Esophagus squamous epithelium (tissue), 5 donors: ENCODE data around the gene GRB14. TPM values are rescaled to one million over a fixed set of nuclear protein-coding genes. Genes with fewer than 3 reads are reported as not detected.

Experiments used
- DNase-seq: peaks from one replicate; lab custom pipeline; 2025; lab: John Stamatoyannopoulos, UW
- H3K27ac ChIP-seq, 4 donors: fragments of 200-600 bp; sonication (generic); one replicate each; pipeline ENCODE4 v1.5.1; 2016 to 2019; ENCODE audit warnings: mild to moderate bottlenecking in 1 of 4
- H3K27me3 ChIP-seq, 4 donors: fragments of 200-600 bp; sonication (generic); 1 replicate in 3 of 4; 2 replicates in 1 of 4; pipeline versions ENCODE4 v1.5.1 to v1.6.0; 2017 to 2021; ENCODE audit warnings: antibody characterized with exemption in 1 of 4
- H3K36me3 ChIP-seq, 3 donors: fragments of 200-600 bp; sonication (generic); one replicate each; pipeline ENCODE4 v1.5.1; 2016 to 2019
- H3K4me1 ChIP-seq, 3 donors: fragments of 200-600 bp; sonication (generic); one replicate each; pipeline ENCODE4 v1.5.1; 2017 to 2019
- H3K4me3 ChIP-seq, 4 donors: fragments of 200-600 bp; sonication (generic); 1 replicate in 3 of 4; 2 replicates in 1 of 4; pipeline ENCODE4 v1.5.1; 2016 to 2019; ENCODE audit warnings: mild to moderate bottlenecking in 2 of 4, moderate library complexity in 1 of 4
- H3K9me3 ChIP-seq, 3 donors: fragments of 200-600 bp; sonication (generic); one replicate each; pipeline ENCODE4 v1.5.1; 2016 to 2019
- POLR2A ChIP-seq, 4 donors: fragments of 450-650 bp; IDR thresholded peaks; one replicate each; pipeline ENCODE4 v1.6.1; 2017; ENCODE audit warnings: antibody characterized with exemption in 4 of 4, mild to moderate bottlenecking in 4 of 4, moderate library complexity in 3 of 4
- WGBS, 2 donors: methylation state at CpG; one replicate each; pipeline ENCODE4 v1.1.5; 2018; 5-methylcytosine and 5-hydroxymethylcytosine counted together
- intact Hi-C: fragments of 100-400 bp; cut with DNase I; formaldehyde crosslinking; loops from one replicate; pipeline ENCODE4 v1.15.0; 2022
- total RNA-seq, 4 donors: library from RNA; depleted of rRNA; stranded (reverse); fragments of >200 nt; gene quantifications; one replicate each; pipeline ENCODE4 v1.1.0, GENCODE V29; 2016
- TF ChIP-seq, protein P1 (sequence below), 6 experiments: fragments of 450-650 bp in 4 of 6; fragments of 200-600 bp in 2 of 6; sonication (generic) in 2 of 6; IDR thresholded peaks; one replicate each; pipeline ENCODE4 v1.5.1; 2016 to 2019; ENCODE audit warnings: antibody characterized with exemption in 6 of 6, mild to moderate bottlenecking in 4 of 6, moderate library complexity in 4 of 6
- donor health status: DM: yes; HTN: yes; CAD: no.

GRB14 gene
- total RNA-seq, 4 donors from 2014 or later: 0.31 to 2.5 (median 1.2) TPM; not detected in 1

DNA sequence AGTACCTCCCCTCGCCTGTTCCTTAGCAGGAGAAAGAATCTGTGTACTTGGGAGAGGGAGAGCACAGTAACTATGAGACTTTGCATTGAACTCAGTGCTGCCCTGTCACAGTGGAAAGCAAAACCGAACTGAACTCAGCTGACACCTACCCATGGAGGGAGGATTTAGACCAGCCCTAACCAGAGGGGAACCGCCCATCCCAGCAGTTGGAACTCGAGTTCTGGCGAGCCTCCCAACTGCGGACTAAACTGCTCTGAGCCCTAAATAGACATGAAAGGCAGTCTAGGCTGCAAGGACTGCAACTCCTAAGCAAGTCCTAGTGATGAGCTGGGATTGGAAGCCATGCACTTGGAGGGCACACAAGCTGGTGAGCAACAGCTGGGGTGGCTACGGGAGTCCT, 110.4 kb downstream of the GRB14 start:
- Histone ChIP-seq H3K27me3 (no peaks in the 10 kb centered on the region), H3K27ac (peak overlapping the region; percentile 34 to 85 (median 77)), H3K36me3 (no peaks in the 10 kb centered on the region), H3K4me3 (no peak overlapping the region), H3K4me1 (peaks cover 4 to 60% (median 12%) of the 10 kb centered on the region in 3 donors), H3K9me3 (no peaks in the 10 kb centered on the region)
- no peak for TF ChIP-seq POLR2A (IDR thresholded peaks at IDR 0.05)
- TF ChIP-seq, protein P1, sequence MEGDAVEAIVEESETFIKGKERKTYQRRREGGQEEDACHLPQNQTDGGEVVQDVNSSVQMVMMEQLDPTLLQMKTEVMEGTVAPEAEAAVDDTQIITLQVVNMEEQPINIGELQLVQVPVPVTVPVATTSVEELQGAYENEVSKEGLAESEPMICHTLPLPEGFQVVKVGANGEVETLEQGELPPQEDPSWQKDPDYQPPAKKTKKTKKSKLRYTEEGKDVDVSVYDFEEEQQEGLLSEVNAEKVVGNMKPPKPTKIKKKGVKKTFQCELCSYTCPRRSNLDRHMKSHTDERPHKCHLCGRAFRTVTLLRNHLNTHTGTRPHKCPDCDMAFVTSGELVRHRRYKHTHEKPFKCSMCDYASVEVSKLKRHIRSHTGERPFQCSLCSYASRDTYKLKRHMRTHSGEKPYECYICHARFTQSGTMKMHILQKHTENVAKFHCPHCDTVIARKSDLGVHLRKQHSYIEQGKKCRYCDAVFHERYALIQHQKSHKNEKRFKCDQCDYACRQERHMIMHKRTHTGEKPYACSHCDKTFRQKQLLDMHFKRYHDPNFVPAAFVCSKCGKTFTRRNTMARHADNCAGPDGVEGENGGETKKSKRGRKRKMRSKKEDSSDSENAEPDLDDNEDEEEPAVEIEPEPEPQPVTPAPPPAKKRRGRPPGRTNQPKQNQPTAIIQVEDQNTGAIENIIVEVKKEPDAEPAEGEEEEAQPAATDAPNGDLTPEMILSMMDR (IDR thresholded peaks at IDR 0.05): no peak
- 41 to 43% methylated on average over 1 to 7 of the region's 7 CpGs for WGBS, 2 donors
- intact Hi-C loops: no loop called here
- DNase-seq: no peak

- Histone ChIP-seq H3K36me3 (no peaks in the 10 kb centered on the region), H3K27ac (no peak overlapping the region), H3K4me1 (peaks cover 4 to 47% (median 12%) of the 10 kb centered on the region in 3 donors), H3K27me3 (no peaks in the 10 kb centered on the region), H3K4me3 (no peak overlapping the region), H3K9me3 (no peaks in the 10 kb centered on the region)
- WGBS, 2 donors: 54 to 57% methylated on average over 4 of the region's 4 CpGs
- intact Hi-C loops: no loop called here
- DNase-seq: no peak
- TF ChIP-seq POLR2A (IDR thresholded peaks at IDR 0.05): no peak
- TF ChIP-seq, protein P1 (IDR thresholded peaks at IDR 0.05): no peak
Measured at GRCh38 chr2:164509137-164509877, 112.0 kb downstream of the GRB14 start.

- Histone ChIP-seq H3K27ac (no peak overlapping the region), H3K36me3 (no peaks in the 10 kb centered on the region), H3K4me1 (peaks cover 0 to under 1% (median 0%) of the 10 kb centered on the region in 3 donors), H3K9me3 (no peaks in the 10 kb centered on the region), H3K27me3 (no peaks in the 10 kb centered on the region), H3K4me3 (no peak overlapping the region)
- WGBS, 2 donors: 75 to 78% methylated on average over 4 of the region's 4 CpGs
- intact Hi-C loops: no loop called here
- no peak for DNase-seq
- TF ChIP-seq, protein P1 (IDR thresholded peaks at IDR 0.05): peak in 4 of 6 experiments; percentile 13 to 66 (median 24)
- no peak for TF ChIP-seq POLR2A (IDR thresholded peaks at IDR 0.05)
Measured at GRCh38 chr2:164504253-164504652, 117.0 kb downstream of the GRB14 start.

GRCh38 chr2:164498836-164499235, 122.4 kb downstream of the GRB14 start:
- no peaks in the 10 kb centered on the region for H3K36me3 ChIP-seq
- intact Hi-C loops: no loop called here
- no peaks in the 10 kb centered on the region for H3K27me3 ChIP-seq
- H3K4me3 ChIP-seq: no peak overlapping the region
- H3K9me3 ChIP-seq: no peaks in the 10 kb centered on the region
- no peak for DNase-seq
- no peak for TF ChIP-seq POLR2A (IDR thresholded peaks at IDR 0.05)
- TF ChIP-seq, protein P1 (IDR thresholded peaks at IDR 0.05): no peak
- no peaks in the 10 kb centered on the region for H3K4me1 ChIP-seq
- H3K27ac ChIP-seq: no peak overlapping the region
- WGBS, 2 donors: 45 to 62% methylated on average over 2 of the region's 2 CpGs

DNA sequence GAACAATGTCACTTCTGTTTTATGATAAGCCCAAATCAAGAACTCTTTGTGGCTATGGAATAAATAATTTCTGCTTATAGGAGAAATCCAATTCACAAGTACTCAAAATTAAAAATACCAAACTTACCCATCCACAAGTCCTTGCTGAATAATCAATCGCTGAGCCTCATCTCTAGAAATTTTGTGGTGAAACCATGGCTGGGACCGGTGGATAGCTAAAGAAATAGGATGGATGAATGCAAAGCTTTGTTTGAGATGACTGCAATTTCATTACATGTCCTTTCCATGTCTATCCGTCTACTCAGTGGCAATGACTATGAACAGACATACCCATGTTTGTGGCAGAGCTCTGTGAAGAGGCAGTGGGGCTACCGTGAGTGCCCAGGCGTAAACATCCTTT, 124.4 kb downstream of the GRB14 start:
- Histone ChIP-seq H3K36me3 (no peaks in the 10 kb centered on the region), H3K27ac (no peak overlapping the region), H3K4me1 (no peaks in the 10 kb centered on the region), H3K4me3 (no peak overlapping the region), H3K27me3 (no peaks in the 10 kb centered on the region), H3K9me3 (no peaks in the 10 kb centered on the region)
- TF ChIP-seq, protein P1 (IDR thresholded peaks at IDR 0.05): no peak
- no peak for TF ChIP-seq POLR2A (IDR thresholded peaks at IDR 0.05)
- intact Hi-C loops: no loop called here
- WGBS, 2 donors: 89 to 94% methylated on average over 5 of the region's 5 CpGs
- DNase-seq: no peak
